ENCODE measurements around the gene AASDHPPT. TPM values are rescaled to one million over a fixed set of nuclear protein-coding genes. Genes with fewer than 3 reads are reported as not detected.
A peak's percentile ranks its signal among the peaks of the same experiment; 100 is the strongest.

AASDHPPT gene
- polyA plus RNA-seq, 2 of the 4 experiments (the other 2 are of a cell fraction) = 40.5 to 68.1 TPM

- no peak for TF ChIP-seq HDAC2 (IDR thresholded peaks at IDR 0.05)
- no peak for TF ChIP-seq GATA3 (IDR thresholded peaks at IDR 0.05; ENCODE audit: borderline replicate concordance)
- TF ChIP-seq MAZ (IDR thresholded peaks at IDR 0.05; ENCODE audit: borderline replicate concordance, low read depth, low read length) = no peak
- no peak for TF ChIP-seq ZSCAN20 (CRISPR knock-in tag; IDR thresholded peaks at IDR 0.05)
- no peak for TF ChIP-seq HOXB5 (CRISPR knock-in tag; IDR thresholded peaks at IDR 0.05)
- TF ChIP-seq EHMT2 (IDR thresholded peaks at IDR 0.05; ENCODE audit: low read depth) = no peak
- no peak for TF ChIP-seq CHD2 (IDR thresholded peaks at IDR 0.05; ENCODE audit: low read length, partially characterized antibody)
- TF ChIP-seq NPAS2 (CRISPR knock-in tag; IDR thresholded peaks at IDR 0.05; ENCODE audit: borderline replicate concordance) = no peak
- no peak for TF ChIP-seq TFCP2L1 (CRISPR knock-in tag; IDR thresholded peaks at IDR 0.05)
- TF ChIP-seq, protein P1, sequence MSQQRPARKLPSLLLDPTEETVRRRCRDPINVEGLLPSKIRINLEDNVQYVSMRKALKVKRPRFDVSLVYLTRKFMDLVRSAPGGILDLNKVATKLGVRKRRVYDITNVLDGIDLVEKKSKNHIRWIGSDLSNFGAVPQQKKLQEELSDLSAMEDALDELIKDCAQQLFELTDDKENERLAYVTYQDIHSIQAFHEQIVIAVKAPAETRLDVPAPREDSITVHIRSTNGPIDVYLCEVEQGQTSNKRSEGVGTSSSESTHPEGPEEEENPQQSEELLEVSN (IDR thresholded peaks at IDR 0.05; ENCODE audit: borderline replicate concordance, low read depth) = no peak
- TF ChIP-seq HEYL (CRISPR knock-in tag; IDR thresholded peaks at IDR 0.05) = no peak
- TF ChIP-seq TP53 (CRISPR knock-in tag; IDR thresholded peaks at IDR 0.05) = no peak
- TF ChIP-seq CBX2 (IDR thresholded peaks at IDR 0.05; ENCODE audit: borderline replicate concordance, low read depth) = no peak
- TF ChIP-seq RCOR1 (IDR thresholded peaks at IDR 0.05; ENCODE audit: low read depth, low read length) = no peak
- TF ChIP-seq, protein P2, sequence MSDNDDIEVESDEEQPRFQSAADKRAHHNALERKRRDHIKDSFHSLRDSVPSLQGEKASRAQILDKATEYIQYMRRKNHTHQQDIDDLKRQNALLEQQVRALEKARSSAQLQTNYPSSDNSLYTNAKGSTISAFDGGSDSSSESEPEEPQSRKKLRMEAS (IDR thresholded peaks at IDR 0.05) = no peak
- TF ChIP-seq KDM5A (IDR thresholded peaks at IDR 0.05) = no peak
- no peak for TF ChIP-seq ATOH8 (CRISPR knock-in tag; IDR thresholded peaks at IDR 0.05; ENCODE audit: low read depth)
- TF ChIP-seq ESRRA (IDR thresholded peaks at IDR 0.05; ENCODE audit: borderline replicate concordance, low read length) = no peak
- TF ChIP-seq KDM1A (IDR thresholded peaks at IDR 0.05; ENCODE audit: low read depth) = no peak
- TF ChIP-seq HOXA7 (CRISPR knock-in tag; IDR thresholded peaks at IDR 0.05) = no peak
- peak; percentile 38 for TF ChIP-seq POLR2A (IDR thresholded peaks at IDR 0.05; ENCODE audit: low read length)
- no peak for TF ChIP-seq NR3C1 (IDR thresholded peaks at IDR 0.05)
- TF ChIP-seq CHD4 (IDR thresholded peaks at IDR 0.05; ENCODE audit: borderline replicate concordance) = no peak
- no peak for TF ChIP-seq HOXB13 (CRISPR knock-in tag; IDR thresholded peaks at IDR 0.05; ENCODE audit: low read depth)
- TF ChIP-seq RNF2 (IDR thresholded peaks at IDR 0.05; ENCODE audit: borderline replicate concordance, low read depth) = no peak
- TF ChIP-seq, protein P3, sequence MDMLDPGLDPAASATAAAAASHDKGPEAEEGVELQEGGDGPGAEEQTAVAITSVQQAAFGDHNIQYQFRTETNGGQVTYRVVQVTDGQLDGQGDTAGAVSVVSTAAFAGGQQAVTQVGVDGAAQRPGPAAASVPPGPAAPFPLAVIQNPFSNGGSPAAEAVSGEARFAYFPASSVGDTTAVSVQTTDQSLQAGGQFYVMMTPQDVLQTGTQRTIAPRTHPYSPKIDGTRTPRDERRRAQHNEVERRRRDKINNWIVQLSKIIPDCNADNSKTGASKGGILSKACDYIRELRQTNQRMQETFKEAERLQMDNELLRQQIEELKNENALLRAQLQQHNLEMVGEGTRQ (IDR thresholded peaks at IDR 0.05) = no peak
- no peak for TF ChIP-seq SMC3 (IDR thresholded peaks at IDR 0.05)
- no peak for TF ChIP-seq JUNB (IDR thresholded peaks at IDR 0.05)
These were observed 398 bp upstream of the AASDHPPT start, which contains the start of gene KBTBD3 (continued) for GRCh38 chr11:106076919-106077608.

- no peak for TF ChIP-seq ZNF302 (CRISPR knock-in tag; IDR thresholded peaks at IDR 0.05)
- no peak for TF ChIP-seq FOSL2 (IDR thresholded peaks at IDR 0.05)
- TF ChIP-seq FOSL2 (CRISPR knock-in tag; IDR thresholded peaks at IDR 0.05) = no peak
- TF ChIP-seq HES2 (IDR thresholded peaks at IDR 0.05) = no peak
- TF ChIP-seq RARB (CRISPR knock-in tag; IDR thresholded peaks at IDR 0.05) = no peak
- no peak for TF ChIP-seq RFX5 (IDR thresholded peaks at IDR 0.05)
- H3K4me2 ChIP-seq = no peak overlapping the region
- CTCF ChIA-PET = no interaction called here
- ATAC-seq (no peak), FAIRE-seq (no peak), DNase-seq (ENCODE audit: low read depth in 1 of 2, low spot score in 1 of 2) (no peak)
- no peaks in the 10 kb centered on the region for H3K9me3 ChIP-seq
- H3K4me1 ChIP-seq = peaks cover 20% of the 10 kb centered on the region
- POLR2A ChIA-PET = interaction anchor here (0.5 kb wide), 1 partner anchor 8 kb away, joined by 5 read pairs; no protein-coding TSS in a partner anchor
- H3K27ac ChIP-seq = no peak overlapping the region
- no peak overlapping the region for H3K4me3 ChIP-seq
These were observed 4.6 kb downstream of the AASDHPPT start for GRCh38 chr11:106082096-106082495.
